ENCODE measurements around the gene NELFA. TPM values are rescaled to one million over a fixed set of nuclear protein-coding genes. Genes with fewer than 3 reads are reported as not detected.
A peak's percentile ranks its signal among the peaks of the same experiment; 100 is the strongest.
"Not testable (repeated sequence)": the region's sequence is repeated elsewhere in the genome, so short reads cannot be mapped to it uniquely, and the experiment has no call there.

Gene NELFA
- total RNA-seq, 4 donors from 2014 or later = 23.2 to 41.5 (median 35.5) TPM

- H3K27ac ChIP-seq = no peak overlapping the region
- peaks cover 6% of the 10 kb centered on the region for H3K36me3 ChIP-seq
- H3K9me3 ChIP-seq = peaks cover 5% of the 10 kb centered on the region
- no peak for TF ChIP-seq CTCF (IDR thresholded peaks at IDR 0.05)
- TF ChIP-seq POLR2A (IDR thresholded peaks at IDR 0.05) = no peak
- TF ChIP-seq EP300 (IDR thresholded peaks at IDR 0.05) = no peak
- TF ChIP-seq POLR2AphosphoS5 (IDR thresholded peaks at IDR 0.05) = no peak
- no peak overlapping the region for H3K4me3 ChIP-seq
- no peak for DNase-seq (ENCODE audit: low spot score in 2 of 2)
- H3K4me1 ChIP-seq = peaks cover 12% of the 10 kb centered on the region
- no peaks in the 10 kb centered on the region for H3K27me3 ChIP-seq
- 92% methylated on average over 3 of the region's 3 CpGs for WGBS
These were observed 11.7 kb downstream of the NELFA start for GRCh38 chr4:1996866-1997611.

GRCh38 chr4:1994938-1995337 is 13.8 kb downstream of the NELFA start:
- peaks cover 16% of the 10 kb centered on the region for H3K4me1 ChIP-seq
- DNase-seq (ENCODE audit: low spot score in 2 of 2) = no peak
- peaks cover 5% of the 10 kb centered on the region for H3K9me3 ChIP-seq
- no peaks in the 10 kb centered on the region for H3K27me3 ChIP-seq
- H3K36me3 ChIP-seq = peaks cover 14% of the 10 kb centered on the region
- H3K27ac ChIP-seq = no peak overlapping the region
- TF ChIP-seq POLR2A (IDR thresholded peaks at IDR 0.05) = no peak
- no peak for TF ChIP-seq POLR2AphosphoS5 (IDR thresholded peaks at IDR 0.05)
- no peak for TF ChIP-seq EP300 (IDR thresholded peaks at IDR 0.05)
- TF ChIP-seq CTCF (IDR thresholded peaks at IDR 0.05) = no peak
- 95% methylated on average over 1 of the region's 1 CpG for WGBS
- H3K4me3 ChIP-seq = no peak overlapping the region

GRCh38 chr4:1993718-1994516 is 14.9 kb downstream of the NELFA start:
- peak in 1 of 2 donors; percentile 38 for DNase-seq (ENCODE audit: low spot score in 2 of 2)
- peaks cover 24% of the 10 kb centered on the region for H3K36me3 ChIP-seq
- H3K4me1 ChIP-seq = peaks cover 16% of the 10 kb centered on the region
- not testable (repeated sequence) for H3K9me3 ChIP-seq, H3K4me3 ChIP-seq, H3K27me3 ChIP-seq, H3K27ac ChIP-seq
- 93% methylated on average over 20 of the region's 20 CpGs for WGBS

- H3K9me3 ChIP-seq = no peaks in the 10 kb centered on the region
- peaks cover 11% of the 10 kb centered on the region for H3K4me1 ChIP-seq
- 91% methylated on average over 19 of the region's 19 CpGs for WGBS
- DNase-seq (ENCODE audit: low spot score in 2 of 2) = peak in 1 of 2 donors; percentile 56
- no peaks in the 10 kb centered on the region for H3K27me3 ChIP-seq
- no peak overlapping the region for H3K4me3 ChIP-seq
- TF ChIP-seq POLR2AphosphoS5 (IDR thresholded peaks at IDR 0.05) (no peak), POLR2A (IDR thresholded peaks at IDR 0.05) (no peak), CTCF (IDR thresholded peaks at IDR 0.05) (no peak), EP300 (IDR thresholded peaks at IDR 0.05) (no peak)
- no peak overlapping the region for H3K27ac ChIP-seq
- peaks cover 31% of the 10 kb centered on the region for H3K36me3 ChIP-seq
These were observed 15.6 kb downstream of the NELFA start for GRCh38 chr4:1993169-1993516.

- H3K4me1 ChIP-seq = peaks cover 11% of the 10 kb centered on the region
- peak in 1 of 2 donors; percentile 77 for DNase-seq (ENCODE audit: low spot score in 2 of 2)
- H3K9me3 ChIP-seq = no peaks in the 10 kb centered on the region
- H3K27me3 ChIP-seq = no peaks in the 10 kb centered on the region
- TF ChIP-seq POLR2A (IDR thresholded peaks at IDR 0.05) = no peak
- no peak for TF ChIP-seq POLR2AphosphoS5 (IDR thresholded peaks at IDR 0.05)
- TF ChIP-seq CTCF (IDR thresholded peaks at IDR 0.05) = no peak
- TF ChIP-seq EP300 (IDR thresholded peaks at IDR 0.05) = no peak
- 80% methylated on average over 33 of the region's 45 CpGs for WGBS
- H3K4me3 ChIP-seq = no peak overlapping the region
- H3K36me3 ChIP-seq = peaks cover 36% of the 10 kb centered on the region
- H3K27ac ChIP-seq = no peak overlapping the region
These were observed 16.2 kb downstream of the NELFA start for GRCh38 chr4:1992468-1993168.
